SK-N-MC (cell line): Measurements from ENCODE around the gene OR51E1.

ENCODE experiments used
- EZH2 ChIP-seq: fragments of 200-600 bp; sonication (generic); IDR thresholded peaks from one replicate; pipeline ENCODE4 v1.6.1; 2017; ENCODE audit warnings: antibody characterized with exemption
- POLR2AphosphoS5 ChIP-seq: IDR thresholded peaks from 2 replicates; pipeline ENCODE4 v1.6.1; 2012; ENCODE audit warnings: mild to moderate bottlenecking, low read depth, low read length, borderline replicate concordance

GRCh38 chr11:4643076-4643475 lies 706 bp upstream of the OR51E1 start:
- TF ChIP-seq POLR2AphosphoS5: no peak
- TF ChIP-seq EZH2: no peak
